CD4-positive, CD25-positive, alpha-beta regulatory T cell (primary cell): Measurements from ENCODE around the gene MAGI1. TPM values are rescaled to one million over a fixed set of nuclear protein-coding genes. Genes with fewer than 3 reads are reported as not detected.

Experiments
- ATAC-seq, 2 donors: fragments of 150-1000 bp; cut with Tn5 transposase; one replicate each; pipeline ENCODE4 v1.10.0; 2021; ENCODE audit warnings: low read depth in 2 of 2, moderate number of reproducible peaks in 2 of 2, moderate library complexity in 1 of 2
- DNase-seq, 3 donors: peaks; one replicate each; pipeline versions ENCODE4 v3.0.0 to v3.0.0-alpha.2; 2012 to 2022; ENCODE audit warnings: mixed read lengths in 1 of 3
- H3K27ac ChIP-seq: one replicate; pipeline ENCODE4 v1.7.0; 2013; ENCODE audit warnings: mild to moderate bottlenecking, low read length; ENCODE audit not compliant: insufficient read depth, poor library complexity, severe bottlenecking
- H3K27me3 ChIP-seq: one replicate; pipeline ENCODE4 v1.7.0; 2013; ENCODE audit warnings: low read length; ENCODE audit not compliant: control insufficient read depth, insufficient read depth
- H3K36me3 ChIP-seq: one replicate; pipeline ENCODE4 v1.7.0; 2013; ENCODE audit warnings: mild to moderate bottlenecking, low read length, moderate library complexity; ENCODE audit not compliant: control insufficient read depth, insufficient read depth
- H3K4me1 ChIP-seq: 2 replicates; pipeline ENCODE4 v1.7.0; 2013; ENCODE audit warnings: mild to moderate bottlenecking, low read length; ENCODE audit not compliant: insufficient read depth, control insufficient read depth, poor library complexity, severe bottlenecking
- H3K4me3 ChIP-seq: one replicate; pipeline ENCODE4 v1.7.0; 2013; ENCODE audit warnings: low read depth, mild to moderate bottlenecking, low read length, moderate library complexity
- H3K9me3 ChIP-seq, 2 experiments: 1 replicate in 1 of 2; 2 replicates in 1 of 2; pipeline ENCODE4 v1.7.0; 2013; ENCODE audit warnings: low read length in 2 of 2, mild to moderate bottlenecking in 1 of 2, moderate library complexity in 1 of 2; ENCODE audit not compliant: control insufficient read depth in 2 of 2
- H3K27ac Mint-ChIP-seq, 3 donors: one replicate each; pipeline ENCODE4 v1.8.0; 2020 to 2022; ENCODE audit warnings: mild to moderate bottlenecking in 3 of 3, mixed read lengths in 3 of 3, moderate library complexity in 2 of 3
- H3K27me3 Mint-ChIP-seq: one replicate; pipeline ENCODE4 v1.8.0; 2022; ENCODE audit warnings: mild to moderate bottlenecking, mixed read lengths
- H3K36me3 Mint-ChIP-seq: one replicate; pipeline ENCODE4 v1.8.0; 2020; ENCODE audit warnings: mixed read lengths
- H3K4me1 Mint-ChIP-seq, 4 donors: one replicate each; pipeline ENCODE4 v1.8.0; 2020 to 2022; ENCODE audit warnings: mixed read lengths in 4 of 4, mild to moderate bottlenecking in 1 of 4
- H3K4me3 Mint-ChIP-seq, 4 donors: one replicate each; pipeline ENCODE4 v1.8.0; 2020 to 2022; ENCODE audit warnings: mild to moderate bottlenecking in 4 of 4, mixed read lengths in 4 of 4, moderate library complexity in 3 of 4
- H3K9me3 Mint-ChIP-seq, 7 donors: one replicate each; pipeline ENCODE4 v1.8.0; 2020 to 2022; ENCODE audit warnings: mixed read lengths in 7 of 7, mild to moderate bottlenecking in 3 of 7, moderate library complexity in 2 of 7
- polyA plus RNA-seq, 4 donors: library from polyadenylated mRNA; unstranded; fragments of 300-500 nt; fragmentation: Illumina TruSeq; gene quantifications; one replicate each; pipeline ENCODE4 v1.2.3, GENCODE V29; 2021
- total RNA-seq: library from RNA; stranded (reverse); gene quantifications from one replicate; pipeline ENCODE4 v1.2.3, GENCODE V29; 2022

MAGI1 gene
- total and polyA plus RNA-seq, 5 donors from 2014 or later = 0.10 to 0.44 (median 0.19) TPM; not detected in 1

DNA sequence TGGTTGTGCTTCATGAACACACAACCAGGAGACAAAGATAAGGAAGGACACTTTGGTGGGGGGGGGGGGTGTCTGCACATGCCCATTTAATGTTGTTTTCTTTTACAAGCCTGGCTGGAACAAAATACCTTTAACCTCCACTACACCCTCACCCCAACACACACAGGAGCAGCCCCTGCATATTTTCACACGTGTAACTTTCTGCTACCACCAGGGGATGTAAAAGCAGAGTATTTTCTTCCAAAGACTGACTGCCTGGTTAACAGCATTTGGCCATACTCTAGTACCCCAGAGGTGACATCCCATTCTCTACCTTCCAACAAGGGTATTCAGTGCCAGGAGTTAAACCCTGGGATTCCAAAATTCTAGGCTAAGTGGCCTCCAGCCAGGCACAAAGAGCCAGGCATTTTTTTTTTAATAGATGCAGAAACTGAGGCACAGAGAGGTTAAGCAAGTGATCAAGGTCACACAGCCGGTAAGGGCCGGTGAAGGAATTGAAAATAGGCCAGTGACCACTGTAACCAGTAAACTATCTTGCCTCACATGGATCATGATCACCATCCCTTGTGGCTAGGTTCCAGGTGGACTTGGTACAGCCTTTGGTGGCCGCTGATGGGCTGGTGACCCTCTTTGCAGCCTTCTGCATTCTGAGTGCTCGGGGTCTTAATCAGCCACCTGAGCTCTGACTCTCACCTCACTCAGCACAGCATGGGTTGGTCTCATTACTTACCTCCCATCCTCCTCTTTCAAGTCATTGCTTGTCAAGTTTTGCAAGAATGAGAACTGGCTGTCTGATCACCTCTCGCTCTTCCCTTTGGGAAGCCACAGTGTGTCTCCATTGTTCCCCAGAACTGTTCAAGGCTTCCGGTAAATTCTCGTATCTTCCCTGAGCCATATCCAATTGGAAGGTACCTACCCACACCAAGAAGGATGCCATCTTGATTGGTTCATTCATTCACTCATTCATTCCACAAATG lies 20.4 kb downstream of the MAGI1 start:
- H3K4me3 ChIP-seq = no peak overlapping the region
- DNase-seq = no peak
- H3K27me3 ChIP-seq = no peaks in the 10 kb centered on the region
- H3K27ac ChIP-seq = no peak overlapping the region
- no peaks in the 10 kb centered on the region for H3K36me3 Mint-ChIP-seq
- H3K4me3 Mint-ChIP-seq = no peak overlapping the region
- no peak for ATAC-seq
- H3K9me3 ChIP-seq = no peaks in the 10 kb centered on the region
- H3K9me3 Mint-ChIP-seq = peaks cover 0 to 3% (median 0%) of the 10 kb centered on the region in 7 donors
- no peaks in the 10 kb centered on the region for H3K36me3 ChIP-seq
- H3K4me1 Mint-ChIP-seq = no peaks in the 10 kb centered on the region
- peaks cover 5% of the 10 kb centered on the region for H3K27me3 Mint-ChIP-seq
- no peaks in the 10 kb centered on the region for H3K4me1 ChIP-seq
- H3K27ac Mint-ChIP-seq = no peak overlapping the region

DNA sequence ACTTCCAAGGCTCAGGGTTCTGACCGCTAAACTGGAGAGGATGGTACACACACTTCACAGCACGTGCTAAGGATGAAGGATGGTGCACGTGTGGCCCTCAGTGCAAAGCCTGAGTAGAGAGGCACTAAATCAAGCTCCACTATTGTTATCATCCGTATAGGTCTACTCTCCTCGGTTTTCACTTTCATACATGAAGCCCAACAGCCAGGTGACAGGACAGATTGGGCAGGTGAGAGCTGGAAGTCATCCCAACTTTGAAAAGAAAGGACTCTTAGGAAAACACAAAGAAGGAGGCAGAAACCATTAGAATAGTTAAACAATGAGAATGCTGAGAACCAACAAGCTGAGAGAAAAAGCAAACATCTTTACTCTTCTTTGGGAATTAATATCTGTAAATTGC lies 21.1 kb downstream of the MAGI1 start:
- Histone ChIP-seq H3K27me3 (no peaks in the 10 kb centered on the region), H3K4me1 (no peaks in the 10 kb centered on the region), H3K27ac (no peak overlapping the region), H3K9me3 (no peaks in the 10 kb centered on the region), H3K36me3 (no peaks in the 10 kb centered on the region), H3K4me3 (no peak overlapping the region)
- Mint-ChIP-seq H3K4me3 (no peak overlapping the region), H3K27ac (no peak overlapping the region), H3K36me3 (no peaks in the 10 kb centered on the region), H3K9me3 (peaks cover 0 to 3% (median 0%) of the 10 kb centered on the region in 7 donors), H3K4me1 (no peaks in the 10 kb centered on the region), H3K27me3 (peaks cover 5% of the 10 kb centered on the region)
- DNase-seq = no peak
- no peak for ATAC-seq

DNA sequence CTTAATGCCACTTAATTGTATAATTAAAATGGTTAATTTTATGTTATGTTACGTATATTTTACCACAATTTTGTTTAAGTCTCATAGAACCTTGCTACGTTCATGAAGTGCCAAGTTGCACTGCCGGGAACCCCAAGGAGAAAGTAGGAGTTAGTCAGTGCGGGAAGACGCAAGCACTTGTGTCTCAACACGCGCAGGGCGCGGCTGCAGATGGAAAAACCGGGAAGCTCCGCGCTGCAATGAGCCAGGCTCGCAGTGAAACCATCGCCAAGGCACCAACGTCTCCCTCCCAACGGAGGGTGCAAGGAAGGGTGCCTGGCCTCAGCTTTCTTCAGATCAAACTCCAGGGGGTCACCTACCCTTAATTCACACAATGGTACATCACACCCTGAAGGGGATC lies 21.6 kb downstream of the MAGI1 start:
- no peak overlapping the region for H3K27ac ChIP-seq
- H3K36me3 ChIP-seq = no peaks in the 10 kb centered on the region
- no peak overlapping the region for H3K4me3 ChIP-seq
- peaks cover 0 to 3% (median 0%) of the 10 kb centered on the region in 7 donors for H3K9me3 Mint-ChIP-seq
- no peak overlapping the region for H3K27ac Mint-ChIP-seq
- no peaks in the 10 kb centered on the region for H3K36me3 Mint-ChIP-seq
- H3K27me3 Mint-ChIP-seq = peaks cover 5% of the 10 kb centered on the region
- no peaks in the 10 kb centered on the region for H3K9me3 ChIP-seq
- H3K4me1 ChIP-seq = no peaks in the 10 kb centered on the region
- ATAC-seq = no peak
- no peak for DNase-seq
- no peak overlapping the region for H3K4me3 Mint-ChIP-seq
- no peaks in the 10 kb centered on the region for H3K4me1 Mint-ChIP-seq
- H3K27me3 ChIP-seq = no peaks in the 10 kb centered on the region

DNA sequence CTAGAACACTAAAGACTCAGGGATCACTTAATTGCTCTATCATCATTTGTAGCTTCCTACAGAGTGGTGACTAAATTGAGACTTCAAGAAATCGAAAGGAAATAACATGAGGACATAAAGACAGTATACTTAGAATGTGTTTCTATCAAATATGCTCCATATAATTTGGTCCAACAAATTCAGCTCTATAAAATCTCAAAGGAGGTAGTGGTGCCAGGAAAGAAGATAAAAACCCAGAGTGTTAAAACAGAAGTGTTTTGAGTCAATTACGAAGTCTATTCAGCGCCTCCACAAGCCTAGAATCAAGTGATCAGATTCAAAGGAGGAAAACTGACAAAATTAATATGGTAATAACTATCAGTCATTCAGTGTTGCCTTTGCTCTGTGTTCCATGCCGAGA lies 22.9 kb downstream of the MAGI1 start:
- DNase-seq (no peak), ATAC-seq (no peak)
- H3K27me3 ChIP-seq = no peaks in the 10 kb centered on the region
- H3K36me3 ChIP-seq = no peaks in the 10 kb centered on the region
- H3K9me3 ChIP-seq = no peaks in the 10 kb centered on the region
- no peak overlapping the region for H3K4me3 Mint-ChIP-seq
- no peak overlapping the region for H3K4me3 ChIP-seq
- no peak overlapping the region for H3K27ac Mint-ChIP-seq
- H3K27me3 Mint-ChIP-seq = peaks cover 4% of the 10 kb centered on the region
- peaks cover 0 to 3% (median 0%) of the 10 kb centered on the region in 7 donors for H3K9me3 Mint-ChIP-seq
- H3K4me1 ChIP-seq = no peaks in the 10 kb centered on the region
- no peaks in the 10 kb centered on the region for H3K36me3 Mint-ChIP-seq
- no peak overlapping the region for H3K27ac ChIP-seq
- H3K4me1 Mint-ChIP-seq = no peaks in the 10 kb centered on the region

DNA sequence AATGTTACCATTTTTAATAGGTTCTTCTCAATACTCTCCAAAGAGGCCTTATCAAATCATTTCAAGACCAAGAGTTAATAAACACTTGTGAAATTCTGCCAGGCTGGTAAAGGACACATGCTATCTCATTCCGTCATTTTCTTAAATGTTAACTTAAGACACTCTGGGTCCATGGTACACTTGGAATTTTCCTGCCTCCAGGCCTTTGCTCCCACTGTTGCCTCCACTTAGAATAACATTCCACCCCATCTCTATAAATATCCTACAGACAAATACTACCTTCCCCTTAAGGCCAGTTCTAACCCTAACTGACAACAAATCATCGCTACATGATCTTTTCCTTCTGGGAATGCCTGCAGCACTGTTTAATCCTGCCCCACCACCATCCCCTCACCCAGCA lies 24.1 kb downstream of the MAGI1 start:
- H3K4me1 Mint-ChIP-seq = no peaks in the 10 kb centered on the region
- no peak overlapping the region for H3K27ac ChIP-seq
- H3K9me3 ChIP-seq = no peaks in the 10 kb centered on the region
- ATAC-seq (no peak), DNase-seq (no peak)
- no peak overlapping the region for H3K27ac Mint-ChIP-seq
- H3K4me3 ChIP-seq = no peak overlapping the region
- no peaks in the 10 kb centered on the region for H3K27me3 Mint-ChIP-seq
- H3K4me1 ChIP-seq = no peaks in the 10 kb centered on the region
- H3K27me3 ChIP-seq = peaks cover 2% of the 10 kb centered on the region
- H3K36me3 Mint-ChIP-seq = no peaks in the 10 kb centered on the region
- H3K9me3 Mint-ChIP-seq = peaks cover 0 to 3% (median 0%) of the 10 kb centered on the region in 7 donors
- H3K4me3 Mint-ChIP-seq = no peak overlapping the region
- no peaks in the 10 kb centered on the region for H3K36me3 ChIP-seq

DNA sequence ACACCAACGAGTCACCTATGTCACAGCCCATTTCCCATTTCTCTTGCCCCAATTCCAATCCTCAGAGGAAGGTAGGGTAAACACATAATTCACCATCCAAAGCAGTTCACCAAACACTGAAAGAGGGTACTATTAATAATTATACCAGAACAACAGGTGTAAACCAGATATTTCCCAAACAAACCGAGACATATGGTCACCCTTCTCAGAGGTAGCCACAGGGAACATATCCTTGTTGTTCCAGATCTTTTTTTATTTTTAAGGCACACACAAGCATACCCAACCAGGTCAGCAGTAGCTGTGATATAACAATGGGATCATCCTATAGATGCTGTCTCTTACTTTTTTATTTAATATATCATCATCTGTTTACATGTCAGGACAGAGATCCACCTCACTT lies 24.7 kb downstream of the MAGI1 start:
- H3K9me3 ChIP-seq = no peaks in the 10 kb centered on the region
- no peak overlapping the region for H3K4me3 Mint-ChIP-seq
- H3K36me3 Mint-ChIP-seq = no peaks in the 10 kb centered on the region
- no peaks in the 10 kb centered on the region for H3K4me1 Mint-ChIP-seq
- no peaks in the 10 kb centered on the region for H3K4me1 ChIP-seq
- no peaks in the 10 kb centered on the region for H3K27me3 Mint-ChIP-seq
- H3K27me3 ChIP-seq = peaks cover 2% of the 10 kb centered on the region
- no peak overlapping the region for H3K27ac Mint-ChIP-seq
- H3K9me3 Mint-ChIP-seq = peaks cover 0 to 3% (median 0%) of the 10 kb centered on the region in 7 donors
- H3K27ac ChIP-seq = no peak overlapping the region
- H3K4me3 ChIP-seq = no peak overlapping the region
- DNase-seq (no peak), ATAC-seq (no peak)
- H3K36me3 ChIP-seq = no peaks in the 10 kb centered on the region

DNA sequence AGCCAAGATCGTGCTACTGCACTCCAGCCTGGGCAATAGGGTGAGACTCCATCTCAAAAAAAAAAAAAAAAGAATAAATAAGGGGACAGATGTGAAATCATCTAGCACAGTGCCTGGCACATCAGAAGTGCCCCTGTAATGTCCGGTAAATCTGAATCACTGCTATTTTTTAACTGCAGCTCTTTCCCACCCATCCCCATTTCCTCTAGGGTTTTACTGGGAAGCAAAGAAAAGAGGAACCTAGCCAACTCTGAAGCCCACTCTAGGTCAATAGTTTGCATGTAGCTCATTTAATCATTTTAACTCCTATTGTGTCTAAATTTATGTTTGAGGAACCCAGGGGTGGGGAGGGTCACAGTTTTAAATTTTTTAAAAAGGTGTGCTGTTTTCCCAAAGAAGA lies 26.0 kb downstream of the MAGI1 start:
- Mint-ChIP-seq H3K4me1 (no peaks in the 10 kb centered on the region), H3K9me3 (peaks cover 0 to 3% (median 0%) of the 10 kb centered on the region in 7 donors), H3K27me3 (no peaks in the 10 kb centered on the region), H3K4me3 (no peak overlapping the region), H3K27ac (no peak overlapping the region), H3K36me3 (no peaks in the 10 kb centered on the region)
- Histone ChIP-seq H3K27ac (no peak overlapping the region), H3K4me3 (no peak overlapping the region), H3K36me3 (no peaks in the 10 kb centered on the region), H3K27me3 (peaks cover 2% of the 10 kb centered on the region), H3K9me3 (no peaks in the 10 kb centered on the region), H3K4me1 (no peaks in the 10 kb centered on the region)
- no peak for DNase-seq
- no peak for ATAC-seq
